ENCODE results near the gene NCF4. TPM values are rescaled to one million over a fixed set of nuclear protein-coding genes. Genes with fewer than 3 reads are reported as not detected.
A peak's percentile ranks its signal among the peaks of the same experiment; 100 is the strongest.

NCF4 gene
- total RNA-seq, 1 donor from 2014 or later, result 120 TPM

DNA sequence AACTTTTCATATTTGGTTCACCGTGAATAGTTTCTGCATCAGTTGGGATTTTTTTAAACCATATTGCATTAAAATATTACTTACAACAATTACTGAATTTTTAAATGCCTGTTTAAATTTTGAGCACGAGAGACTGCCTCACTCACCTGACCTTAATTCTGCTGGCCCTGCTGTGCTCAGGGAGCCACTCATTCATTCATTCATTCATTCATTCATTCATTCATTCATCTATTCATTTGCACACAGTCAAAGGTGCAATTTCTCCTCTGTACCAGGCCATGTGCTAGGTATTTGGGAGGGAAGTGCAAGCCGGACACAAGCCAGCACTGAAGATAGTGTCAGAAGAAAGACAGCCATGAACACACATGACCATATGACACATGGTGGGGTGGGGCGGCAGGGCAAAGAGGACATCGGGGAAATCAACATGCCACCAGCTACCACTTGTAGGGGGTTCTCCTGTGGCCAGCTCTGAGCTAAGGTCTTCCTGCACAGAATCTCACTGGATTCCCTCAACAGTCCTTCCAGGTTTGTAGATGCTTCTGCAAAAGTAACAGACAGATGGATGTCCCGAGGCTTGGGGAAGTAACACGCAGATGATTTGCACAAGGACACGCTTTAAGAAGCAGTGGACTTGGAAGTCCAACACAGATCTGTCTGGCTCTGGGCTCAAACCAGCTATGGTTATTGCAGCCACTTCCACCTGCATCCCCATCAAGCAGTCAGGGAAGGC, 52.1 kb downstream of the NCF4 start:
- peak overlapping the region; percentile 94 for H3K4me3 Mint-ChIP-seq
- H3K4me1 Mint-ChIP-seq, result peaks cover 46% of the 10 kb centered on the region
- peaks cover 2% of the 10 kb centered on the region for H3K27me3 Mint-ChIP-seq
- H3K27ac Mint-ChIP-seq, result peak overlapping the region; percentile 95
- no peaks in the 10 kb centered on the region for H3K9me3 Mint-ChIP-seq
- no peak for ATAC-seq (ENCODE audit: low read depth)
- ChIA-PET CTCF (interaction anchor here (1.6 to 2.9 kb wide), 3 partner anchors 53 to 65 kb away, joined by 6 to 30 read pairs (median 6); partner anchors contain the start of gene NCF4), POLR2A (interaction anchor here (0.6 to 2.8 kb wide), 8 partner anchors 11 to 751 kb away, joined by 3 to 42 read pairs (median 4); partner anchors contain the start of gene NCF4)
- TF ChIP-seq, protein P1, sequence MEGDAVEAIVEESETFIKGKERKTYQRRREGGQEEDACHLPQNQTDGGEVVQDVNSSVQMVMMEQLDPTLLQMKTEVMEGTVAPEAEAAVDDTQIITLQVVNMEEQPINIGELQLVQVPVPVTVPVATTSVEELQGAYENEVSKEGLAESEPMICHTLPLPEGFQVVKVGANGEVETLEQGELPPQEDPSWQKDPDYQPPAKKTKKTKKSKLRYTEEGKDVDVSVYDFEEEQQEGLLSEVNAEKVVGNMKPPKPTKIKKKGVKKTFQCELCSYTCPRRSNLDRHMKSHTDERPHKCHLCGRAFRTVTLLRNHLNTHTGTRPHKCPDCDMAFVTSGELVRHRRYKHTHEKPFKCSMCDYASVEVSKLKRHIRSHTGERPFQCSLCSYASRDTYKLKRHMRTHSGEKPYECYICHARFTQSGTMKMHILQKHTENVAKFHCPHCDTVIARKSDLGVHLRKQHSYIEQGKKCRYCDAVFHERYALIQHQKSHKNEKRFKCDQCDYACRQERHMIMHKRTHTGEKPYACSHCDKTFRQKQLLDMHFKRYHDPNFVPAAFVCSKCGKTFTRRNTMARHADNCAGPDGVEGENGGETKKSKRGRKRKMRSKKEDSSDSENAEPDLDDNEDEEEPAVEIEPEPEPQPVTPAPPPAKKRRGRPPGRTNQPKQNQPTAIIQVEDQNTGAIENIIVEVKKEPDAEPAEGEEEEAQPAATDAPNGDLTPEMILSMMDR (IDR thresholded peaks at IDR 0.05), result no peak
- peaks cover 28% of the 10 kb centered on the region for H3K36me3 Mint-ChIP-seq (ENCODE audit: low read depth)
- intact Hi-C loops (cut with micrococcal nuclease), result loop anchor here (1.0 to 5.0 kb wide), 4 partner anchors 8 to 131 kb away; no protein-coding TSS in a partner anchor
- no peak for DNase-seq

DNA sequence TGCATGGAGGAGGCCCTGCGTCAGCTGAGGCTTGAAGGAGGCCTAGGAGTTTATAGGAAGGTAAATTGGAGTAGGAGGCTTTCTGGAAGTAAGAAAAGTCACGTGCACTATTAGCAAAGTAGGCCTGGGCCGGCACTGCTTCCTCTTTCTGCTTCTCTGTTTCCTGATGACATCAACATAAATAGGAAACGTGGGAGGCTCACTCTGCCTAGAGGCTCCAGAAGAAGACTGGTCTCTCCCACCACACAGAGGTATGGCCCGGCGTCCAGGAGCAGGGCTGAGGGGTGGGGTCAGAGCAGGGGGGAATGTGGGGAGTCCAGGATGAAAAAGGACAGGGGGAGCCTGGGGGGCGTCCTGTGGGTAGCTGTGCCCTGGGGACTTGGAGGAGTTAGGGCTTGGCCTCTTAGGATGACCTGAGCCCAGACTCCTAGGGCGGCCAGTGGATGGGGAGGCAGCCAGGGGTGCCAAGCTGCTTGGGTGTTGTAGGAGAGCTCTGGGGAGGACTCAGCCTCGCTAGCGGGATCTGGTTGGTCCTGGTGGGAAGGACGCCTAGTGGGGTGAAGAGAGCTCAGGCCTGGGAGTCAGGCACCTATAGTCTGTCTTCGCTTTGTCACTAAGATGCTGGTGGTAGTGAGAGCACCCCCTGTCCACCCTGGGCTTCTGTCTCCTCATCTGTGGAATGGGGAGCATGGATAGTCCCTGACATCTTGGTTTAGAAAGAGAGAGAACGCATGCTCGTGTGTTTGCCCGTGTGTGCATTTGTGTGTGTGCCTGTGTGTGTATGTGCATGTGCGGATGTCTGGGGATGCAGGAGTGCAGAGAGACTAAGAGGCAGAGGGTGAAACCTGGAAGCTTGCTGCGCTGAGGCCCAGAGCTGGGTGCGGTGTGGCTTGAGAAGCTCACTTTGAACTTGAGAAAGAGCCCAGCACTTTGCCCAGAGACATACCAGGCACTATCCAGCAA, 52.9 kb downstream of the NCF4 start, which contains the start of gene CSF2RB:
CSF2RB (plus strand) TSS at position 202 of the 963 bp plus-strand sequence. CDS start 8,580 bp downstream, outside the sequence.
- peak; percentile 85 for ATAC-seq (ENCODE audit: low read depth)
- intact Hi-C loops (cut with micrococcal nuclease), result loop anchor here (1.0 to 5.0 kb wide), 4 partner anchors 8 to 131 kb away; no protein-coding TSS in a partner anchor
- DNase-seq, result peak; percentile 36
- ChIA-PET CTCF (interaction anchor here (1.6 to 2.9 kb wide), 3 partner anchors 54 to 64 kb away, joined by 6 to 30 read pairs (median 6); partner anchors contain the start of gene NCF4), POLR2A (interaction anchor here (0.6 to 2.8 kb wide), 15 partner anchors 8 to 752 kb away, joined by 3 to 42 read pairs (median 4); partner anchors contain the start of gene NCF4)
- Mint-ChIP-seq H3K27ac (peak within 1 kb of the TSS; percentile 95), H3K36me3 (ENCODE audit: low read depth) (peaks cover 35% of the 10 kb centered on the region), H3K27me3 (peaks cover 1% of the 10 kb centered on the region), H3K4me1 (peaks cover 50% of the 10 kb centered on the region), H3K4me3 (peak within 1 kb of the TSS; percentile 94), H3K9me3 (no peaks in the 10 kb centered on the region)
- TF ChIP-seq, protein P1 (IDR thresholded peaks at IDR 0.05), result no peak

DNA sequence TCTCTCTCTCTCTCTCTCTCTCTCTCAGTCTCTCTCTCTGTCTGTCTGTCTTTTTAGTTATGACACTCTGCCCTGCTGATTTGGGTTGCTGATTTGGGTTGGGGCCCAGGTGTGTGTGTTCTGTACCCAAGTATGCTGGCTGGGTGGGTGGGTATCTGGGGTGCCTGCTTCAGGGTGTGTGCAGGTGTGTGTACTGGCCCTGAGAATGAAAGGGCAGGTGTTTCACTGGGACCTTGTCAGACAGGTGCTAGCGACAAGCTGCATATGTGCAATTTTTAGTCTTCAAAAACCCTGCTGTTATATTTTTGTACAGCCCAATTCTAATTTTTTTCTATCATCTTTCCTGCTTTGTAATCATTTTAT, 53.6 kb downstream of the NCF4 start:
- Mint-ChIP-seq H3K9me3 (no peaks in the 10 kb centered on the region), H3K4me3 (peak overlapping the region; percentile 94), H3K27me3 (peaks cover 1% of the 10 kb centered on the region), H3K36me3 (ENCODE audit: low read depth) (peaks cover 42% of the 10 kb centered on the region), H3K4me1 (peaks cover 50% of the 10 kb centered on the region), H3K27ac (peak overlapping the region; percentile 95)
- ATAC-seq (ENCODE audit: low read depth) (no peak), DNase-seq (no peak)
- intact Hi-C loops (cut with micrococcal nuclease), result loop anchor here (5.0 kb wide), 1 partner anchor 132 kb away; no protein-coding TSS in a partner anchor
- TF ChIP-seq, protein P1 (IDR thresholded peaks at IDR 0.05), result no peak
- ChIA-PET POLR2A (interaction anchor here (0.8 to 2.8 kb wide), 9 partner anchors 9 to 285 kb away, joined by 3 to 42 read pairs (median 4); partner anchors contain the start of gene NCF4), CTCF (interaction anchor here (1.6 to 2.9 kb wide), 3 partner anchors 54 to 63 kb away, joined by 6 to 30 read pairs (median 6); partner anchors contain the start of gene NCF4)

DNA sequence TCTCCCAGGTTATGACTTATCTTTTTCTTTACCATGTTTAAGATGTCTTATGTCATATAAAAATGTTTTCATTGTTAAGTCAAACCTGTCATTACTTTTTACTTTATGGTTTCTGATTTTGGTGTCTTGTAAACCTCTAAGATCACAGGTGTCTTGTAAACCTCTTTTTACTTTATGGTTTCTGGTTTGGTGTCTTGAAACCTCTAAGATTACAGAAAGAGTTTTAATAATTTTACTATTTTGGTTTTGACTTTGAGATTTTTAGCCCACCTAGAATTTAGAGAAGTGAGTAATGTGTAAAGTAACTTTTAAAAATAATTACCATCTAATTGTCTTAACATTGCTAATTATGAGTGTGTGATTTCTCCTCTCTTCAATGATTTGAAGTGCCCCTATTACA, 55.2 kb downstream of the NCF4 start:
- Mint-ChIP-seq H3K27ac (no peak overlapping the region), H3K36me3 (ENCODE audit: low read depth) (peaks cover 55% of the 10 kb centered on the region), H3K27me3 (no peaks in the 10 kb centered on the region), H3K9me3 (no peaks in the 10 kb centered on the region), H3K4me1 (peaks cover 63% of the 10 kb centered on the region), H3K4me3 (peak overlapping the region; percentile 78)
- TF ChIP-seq, protein P1 (IDR thresholded peaks at IDR 0.05), result no peak
- CTCF ChIA-PET, result no interaction called here
- ATAC-seq (ENCODE audit: low read depth), result no peak
- POLR2A ChIA-PET, result no interaction called here
- no peak for DNase-seq
- intact Hi-C loops (cut with micrococcal nuclease), result no loop called here
